Muscle of leg (tissue), 11 donors: Measurements from ENCODE around the gene KRT14. TPM values are rescaled to one million over a fixed set of nuclear protein-coding genes. Genes with fewer than 3 reads are reported as not detected.
A peak's percentile ranks its signal among the peaks of the same experiment; 100 is the strongest.

Experiments used
- DNase-seq: peaks from one replicate; pipeline ENCODE4 v3.0.0; 2013
- H3K27ac ChIP-seq: one replicate; pipeline ENCODE4 v1.5.1; 2013; ENCODE audit warnings: mild to moderate bottlenecking, low read length, control low read depth
- H3K27me3 ChIP-seq: one replicate; pipeline ENCODE4 v1.6.1; 2013; ENCODE audit warnings: low read length; ENCODE audit not compliant: control insufficient read depth, insufficient read depth
- H3K36me3 ChIP-seq: one replicate; pipeline ENCODE4 v1.6.1; 2013; ENCODE audit warnings: low read length; ENCODE audit not compliant: control insufficient read depth, insufficient read depth
- H3K4me1 ChIP-seq: one replicate; pipeline ENCODE4 v1.6.1; 2013; ENCODE audit warnings: low read length; ENCODE audit not compliant: control insufficient read depth, insufficient read depth
- H3K4me3 ChIP-seq: one replicate; pipeline ENCODE4 v1.5.1; 2013; ENCODE audit warnings: low read length, control low read depth
- H3K9me3 ChIP-seq: replicated peaks from 2 replicates; pipeline ENCODE4 v1.6.1; 2013; ENCODE audit warnings: low read depth, low read length; ENCODE audit not compliant: control insufficient read depth
- WGBS: methylation state at CpG from one replicate; pipeline ENCODE4 v1.1.5; 2013; ENCODE audit warnings: missing lambda C conversion rate; ENCODE audit not compliant: insufficient coverage; 5-methylcytosine and 5-hydroxymethylcytosine counted together
- polyA plus RNA-seq, 8 donors: library from polyadenylated mRNA; unstranded; fragments of 120-200 nt; gene quantifications; one replicate each; pipeline versions ENCODE4 v1.2.1 to v1.2.3, GENCODE V29; 2013; ENCODE audit warnings: inconsistent platforms in 1 of 8, low replicate concordance in 1 of 8; ENCODE audit not compliant: insufficient read length in 8 of 8, insufficient read depth in 1 of 8
- total RNA-seq: library from RNA; stranded (reverse); fragments of 120-200 nt; gene quantifications from one replicate; pipeline ENCODE4 v1.2.4, GENCODE V29; 2013

The KRT14 gene
- total and polyA plus RNA-seq, 9 donors = 0.04 to 49.4 (median 0.55) TPM; not detected in 1

- Histone ChIP-seq H3K9me3 (no peaks in the 10 kb centered on the region), H3K4me3 (no peak overlapping the region), H3K4me1 (no peaks in the 10 kb centered on the region), H3K27me3 (peaks cover 19% of the 10 kb centered on the region), H3K27ac (no peak overlapping the region), H3K36me3 (no peaks in the 10 kb centered on the region)
- DNase-seq = no peak
- 80% methylated on average over 1 of the region's 5 CpGs for WGBS
Observed at GRCh38 chr17:41555105-41555887, 31.4 kb downstream of the KRT14 start.

GRCh38 chr17:41553987-41554680 lies 32.6 kb downstream of the KRT14 start:
- 50% methylated on average over 2 of the region's 8 CpGs for WGBS

GRCh38 chr17:41553176-41553575 lies 33.5 kb downstream of the KRT14 start:
- H3K27me3 ChIP-seq = peaks cover 14% of the 10 kb centered on the region
- no peaks in the 10 kb centered on the region for H3K36me3 ChIP-seq
- 91% methylated on average over 4 of the region's 4 CpGs for WGBS
- no peak for DNase-seq
- H3K27ac ChIP-seq = no peak overlapping the region
- H3K9me3 ChIP-seq = no peaks in the 10 kb centered on the region
- peaks cover 10% of the 10 kb centered on the region for H3K4me1 ChIP-seq
- H3K4me3 ChIP-seq = no peak overlapping the region

More at GRCh38 chr17:41553987-41554680, 32.6 kb downstream of the KRT14 start:
- DNase-seq = peak; percentile 28
- no peaks in the 10 kb centered on the region for H3K36me3 ChIP-seq
- H3K4me1 ChIP-seq = peaks cover under 1% of the 10 kb centered on the region
- H3K27me3 ChIP-seq = peaks cover 14% of the 10 kb centered on the region
- no peak overlapping the region for H3K27ac ChIP-seq
- H3K9me3 ChIP-seq = no peaks in the 10 kb centered on the region
- H3K4me3 ChIP-seq = no peak overlapping the region

GRCh38 chr17:41552455-41552854 lies 34.2 kb downstream of the KRT14 start:
- peaks cover 16% of the 10 kb centered on the region for H3K4me1 ChIP-seq
- no peaks in the 10 kb centered on the region for H3K36me3 ChIP-seq
- no peak overlapping the region for H3K27ac ChIP-seq
- DNase-seq = no peak
- H3K27me3 ChIP-seq = peaks cover 14% of the 10 kb centered on the region
- H3K9me3 ChIP-seq = no peaks in the 10 kb centered on the region
- WGBS = 87% methylated on average over 4 of the region's 5 CpGs
- no peak overlapping the region for H3K4me3 ChIP-seq

GRCh38 chr17:41551365-41551764 lies 35.3 kb downstream of the KRT14 start:
- WGBS = 68% methylated on average over 3 of the region's 5 CpGs
- DNase-seq = no peak
- Histone ChIP-seq H3K27ac (no peak overlapping the region), H3K9me3 (peaks cover 4% of the 10 kb centered on the region), H3K36me3 (no peaks in the 10 kb centered on the region), H3K4me1 (peaks cover 17% of the 10 kb centered on the region), H3K27me3 (peaks cover 8% of the 10 kb centered on the region), H3K4me3 (no peak overlapping the region)

- no peak for DNase-seq
- Histone ChIP-seq H3K36me3 (no peaks in the 10 kb centered on the region), H3K9me3 (peaks cover 5% of the 10 kb centered on the region), H3K27ac (no peak overlapping the region), H3K4me1 (peaks cover 17% of the 10 kb centered on the region), H3K4me3 (no peak overlapping the region), H3K27me3 (peaks cover 2% of the 10 kb centered on the region)
- 73% methylated on average over 7 of the region's 8 CpGs for WGBS
Observed at GRCh38 chr17:41549596-41550039, 37.1 kb downstream of the KRT14 start.

GRCh38 chr17:41548844-41549595 lies 37.7 kb downstream of the KRT14 start:
- H3K4me1 ChIP-seq = peaks cover 20% of the 10 kb centered on the region
- peak; percentile 91 for DNase-seq
- 4% methylated on average over 12 of the region's 25 CpGs for WGBS
- H3K4me3 ChIP-seq = no peak overlapping the region
- no peaks in the 10 kb centered on the region for H3K36me3 ChIP-seq
- H3K27ac ChIP-seq = no peak overlapping the region
- peaks cover 5% of the 10 kb centered on the region for H3K9me3 ChIP-seq
- H3K27me3 ChIP-seq = peaks cover 2% of the 10 kb centered on the region

GRCh38 chr17:41547921-41548843 lies 38.5 kb downstream of the KRT14 start:
- Histone ChIP-seq H3K4me1 (peaks cover 20% of the 10 kb centered on the region), H3K27me3 (peaks cover 2% of the 10 kb centered on the region), H3K36me3 (no peaks in the 10 kb centered on the region), H3K27ac (no peak overlapping the region), H3K9me3 (peaks cover 5% of the 10 kb centered on the region), H3K4me3 (no peak overlapping the region)
- 39% methylated on average over 17 of the region's 23 CpGs for WGBS
- DNase-seq = peak; percentile 25

GRCh38 chr17:41547378-41547841 lies 39.3 kb downstream of the KRT14 start:
- no peak for DNase-seq
- WGBS = 60% methylated on average over 8 of the region's 9 CpGs

More at GRCh38 chr17:41547378-41547841, 39.3 kb downstream of the KRT14 start:
- H3K9me3 ChIP-seq = peaks cover 5% of the 10 kb centered on the region
- peaks cover 2% of the 10 kb centered on the region for H3K27me3 ChIP-seq
- H3K4me3 ChIP-seq = no peak overlapping the region
- H3K36me3 ChIP-seq = no peaks in the 10 kb centered on the region
- H3K27ac ChIP-seq = no peak overlapping the region
- peaks cover 20% of the 10 kb centered on the region for H3K4me1 ChIP-seq
